Cortex of kidney (tissue), 1 donor: ENCODE data around the gene CXXC5.

Experiments
- DNase-seq: peaks from one replicate; lab custom pipeline; 2025; lab: John Stamatoyannopoulos, UW

Gene CXXC5

DNA sequence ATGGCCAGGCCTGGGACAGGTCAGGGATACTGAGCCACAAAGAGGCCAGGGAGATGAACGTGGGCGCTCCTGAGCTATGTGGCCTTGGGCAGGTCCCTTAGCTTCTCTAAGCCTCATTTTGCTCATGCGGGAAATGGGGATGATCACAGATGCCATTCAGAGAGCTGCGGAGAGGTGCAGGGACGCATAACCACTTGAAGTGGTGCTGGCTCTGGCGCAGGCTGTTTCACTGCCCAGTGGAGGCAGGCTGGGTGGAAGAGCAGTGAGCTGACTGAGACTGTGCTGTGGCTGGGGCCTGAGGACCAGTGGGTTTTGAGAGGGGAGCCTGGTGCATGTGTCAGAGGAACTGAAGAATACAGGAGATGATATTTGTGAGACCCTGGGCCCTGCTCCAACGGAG is 18.4 kb downstream of the CXXC5 start:
- no peak for DNase-seq

DNA sequence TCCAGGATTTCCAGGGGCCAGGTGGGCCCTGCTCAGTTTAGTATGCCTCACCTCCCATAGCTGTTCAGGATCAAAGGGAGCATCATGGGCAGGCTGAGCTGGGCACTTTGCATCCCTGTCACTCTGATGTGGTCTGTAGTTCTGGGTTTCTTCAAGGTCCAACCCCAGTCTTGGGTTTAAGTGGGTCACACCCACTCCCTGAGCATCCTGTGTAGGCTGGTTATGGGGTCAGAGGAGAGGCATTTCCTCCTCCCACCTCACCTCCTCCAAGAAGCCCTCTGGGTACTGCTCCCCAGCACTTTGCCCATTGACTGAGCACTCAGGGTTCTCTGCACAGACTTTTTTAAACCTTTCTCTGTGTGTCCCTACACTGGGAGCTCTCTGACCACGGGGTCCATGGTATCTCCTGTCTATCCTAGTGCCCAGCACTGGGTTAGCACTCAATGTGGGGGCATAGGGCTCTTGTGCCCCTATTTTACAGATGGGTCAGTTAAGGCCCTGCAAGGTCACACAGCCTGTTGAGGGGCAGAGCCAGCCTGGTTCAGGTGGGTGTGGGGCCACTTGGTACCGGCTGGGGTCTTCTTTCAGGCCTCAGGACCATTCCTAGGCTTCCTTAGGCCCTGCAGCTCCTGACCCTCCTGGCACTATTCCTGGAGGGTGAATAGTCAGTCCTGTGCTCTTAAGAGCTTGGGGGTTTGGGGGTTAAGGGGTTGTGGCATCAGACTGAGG is 19.0 kb downstream of the CXXC5 start:
- no peak for DNase-seq

DNA sequence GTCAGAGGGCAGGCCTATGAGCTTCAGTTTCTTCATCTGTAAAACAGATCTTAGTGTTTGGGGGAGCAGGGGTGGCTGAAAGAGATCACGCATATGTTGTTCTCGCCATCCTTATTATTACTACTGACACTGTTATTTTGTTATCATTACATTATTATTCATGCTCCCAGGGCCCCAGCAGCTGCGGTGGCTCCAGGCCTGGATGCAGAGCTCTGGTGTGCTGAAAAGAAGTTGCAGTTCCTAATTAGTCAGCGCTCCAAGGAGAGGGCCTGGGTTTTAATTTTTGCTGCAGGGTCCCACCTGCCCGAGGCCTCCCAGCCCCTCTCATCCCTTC is 19.5 kb downstream of the CXXC5 start:
- DNase-seq = no peak

DNA sequence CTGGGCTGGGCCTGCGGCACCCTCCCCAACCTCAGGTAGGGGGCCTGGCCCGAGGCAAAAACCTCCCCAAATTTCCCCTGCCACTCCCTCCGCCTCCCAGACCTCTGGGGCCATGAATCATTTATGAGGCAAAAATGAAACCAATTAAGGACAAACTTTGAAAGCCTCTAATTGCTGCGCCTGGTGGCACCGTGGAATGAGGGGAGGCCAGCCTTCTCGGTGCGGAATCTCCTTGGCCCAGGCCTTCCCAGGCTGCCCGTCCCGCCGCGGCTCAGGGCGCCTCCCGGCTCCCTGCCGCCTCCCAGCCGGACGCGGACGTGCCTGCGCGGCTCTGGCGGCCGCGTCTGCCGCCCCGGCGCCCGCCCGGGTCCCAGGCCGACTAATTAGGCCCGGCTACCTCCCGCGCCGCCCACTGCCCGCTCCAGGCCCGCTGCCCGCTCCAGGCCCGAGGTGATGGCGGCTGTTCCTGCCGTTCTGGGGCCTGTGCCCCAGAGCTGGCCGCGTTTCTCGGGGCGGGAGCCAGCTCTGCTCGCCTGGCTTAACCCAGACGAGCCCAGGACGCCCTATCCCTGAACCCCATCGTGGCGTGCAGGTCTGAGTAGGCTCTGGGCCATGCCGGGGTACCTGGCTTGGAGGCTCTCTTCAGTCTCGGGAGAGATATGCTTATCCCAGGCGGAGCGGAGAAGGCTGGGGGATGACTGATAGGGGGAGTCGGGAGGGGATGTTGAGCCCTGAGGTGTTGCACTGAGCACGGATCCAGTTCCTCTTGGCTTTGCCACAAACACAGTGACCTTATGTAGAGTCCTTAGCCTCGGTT is 20.1 kb downstream of the CXXC5 start:
- no peak for DNase-seq

DNA sequence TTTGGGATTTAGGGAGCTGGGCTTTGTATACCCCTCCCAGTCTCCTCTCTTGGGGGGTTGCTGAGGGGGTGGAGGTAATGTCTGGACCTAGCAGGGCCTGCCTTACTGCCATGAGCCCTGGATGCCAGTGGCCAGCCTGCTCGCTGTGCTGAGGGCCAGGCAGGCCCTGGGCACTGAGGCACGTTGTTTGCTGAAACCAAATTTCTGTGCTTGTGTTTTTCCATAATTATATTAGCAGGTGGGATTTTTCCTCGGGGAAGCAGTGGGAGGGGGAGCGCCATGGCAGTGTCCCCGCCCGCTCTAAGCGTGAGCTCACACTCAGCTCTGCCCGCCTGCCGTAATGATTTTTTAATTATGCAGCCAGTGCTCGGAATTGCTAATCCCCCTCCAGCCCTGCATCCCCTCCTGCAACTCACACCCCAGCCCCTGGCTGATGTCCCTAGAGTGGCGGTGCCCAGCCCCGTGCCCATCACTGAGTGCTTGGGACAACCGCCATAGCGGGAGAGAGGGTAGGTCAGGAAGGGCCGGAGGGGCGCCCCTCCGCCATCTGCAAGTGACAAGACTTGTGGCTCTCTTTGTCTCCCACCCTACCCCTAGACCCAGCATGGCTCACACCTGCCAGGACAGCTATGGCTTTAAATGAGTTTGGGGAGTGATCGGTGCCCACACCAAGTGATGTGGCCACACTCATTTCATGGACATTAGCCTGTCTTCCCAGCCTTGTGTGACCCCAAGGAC is 20.9 kb downstream of the CXXC5 start:
- no peak for DNase-seq

DNA sequence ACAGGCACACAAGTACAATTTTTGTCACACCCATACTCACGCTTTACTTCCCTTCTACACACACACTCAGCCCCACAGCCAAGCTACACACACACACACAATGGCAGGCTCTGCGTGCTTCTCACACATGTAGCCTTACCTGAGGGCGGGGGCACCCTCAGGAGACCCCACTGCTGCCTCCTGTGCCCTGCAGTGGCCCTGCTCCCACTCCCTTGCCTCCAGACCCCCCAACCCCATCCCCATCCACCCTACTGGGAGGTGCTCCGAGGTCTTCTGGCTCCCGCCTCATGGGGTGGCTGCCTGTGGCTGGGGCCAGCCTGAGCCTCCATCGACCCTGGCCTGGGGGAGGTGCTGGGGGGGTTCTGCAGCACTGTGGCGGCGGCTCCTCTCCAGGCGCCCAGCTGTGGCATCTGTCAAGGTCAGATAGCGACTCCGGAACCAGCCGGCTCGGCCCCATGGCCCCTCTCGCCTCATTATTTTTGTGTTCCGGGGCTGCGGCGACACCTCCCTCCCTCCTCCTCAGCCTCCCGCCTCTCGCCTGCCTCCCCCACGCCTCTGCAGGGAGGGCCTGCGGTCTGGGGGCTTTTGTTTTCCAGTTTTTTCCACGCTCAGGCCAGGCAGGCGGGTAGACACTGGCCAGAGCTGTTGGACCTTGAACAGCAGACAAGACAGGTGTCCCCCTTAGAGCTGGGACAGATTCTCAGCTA is 21.7 kb downstream of the CXXC5 start:
- no peak for DNase-seq

DNA sequence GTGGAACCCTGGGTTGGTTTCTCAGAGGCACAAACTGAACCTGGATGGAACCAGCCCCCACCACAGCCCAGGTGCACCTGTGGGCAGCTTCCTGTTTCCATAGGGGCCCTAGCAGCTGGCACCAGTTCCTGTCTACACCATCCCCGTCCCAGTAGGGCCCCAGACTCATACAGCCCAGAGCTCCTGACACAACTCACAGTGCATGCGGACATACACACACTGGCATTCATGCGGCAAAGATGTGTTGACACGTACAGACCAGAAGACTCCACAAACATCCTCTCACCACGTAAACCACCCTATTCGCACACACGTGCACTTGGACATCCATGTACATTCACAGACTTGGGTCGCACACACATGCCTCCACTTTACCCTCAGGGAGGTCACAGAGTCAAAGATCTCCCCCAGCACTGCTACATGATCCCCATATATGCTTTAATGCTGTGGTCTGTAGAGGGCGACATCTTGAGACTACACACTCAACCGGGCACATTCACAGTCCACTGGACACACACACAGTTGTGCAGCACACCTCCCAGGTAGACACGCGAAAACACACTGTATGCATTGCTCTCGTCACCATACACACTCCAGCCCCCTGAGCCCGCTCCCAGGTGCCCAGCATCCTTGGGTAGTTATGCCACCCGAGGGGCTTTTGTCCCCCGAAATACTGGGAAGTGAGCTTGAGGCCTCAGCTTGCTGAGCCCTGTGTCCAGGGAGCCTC is 22.4 kb downstream of the CXXC5 start:
- no peak for DNase-seq

DNA sequence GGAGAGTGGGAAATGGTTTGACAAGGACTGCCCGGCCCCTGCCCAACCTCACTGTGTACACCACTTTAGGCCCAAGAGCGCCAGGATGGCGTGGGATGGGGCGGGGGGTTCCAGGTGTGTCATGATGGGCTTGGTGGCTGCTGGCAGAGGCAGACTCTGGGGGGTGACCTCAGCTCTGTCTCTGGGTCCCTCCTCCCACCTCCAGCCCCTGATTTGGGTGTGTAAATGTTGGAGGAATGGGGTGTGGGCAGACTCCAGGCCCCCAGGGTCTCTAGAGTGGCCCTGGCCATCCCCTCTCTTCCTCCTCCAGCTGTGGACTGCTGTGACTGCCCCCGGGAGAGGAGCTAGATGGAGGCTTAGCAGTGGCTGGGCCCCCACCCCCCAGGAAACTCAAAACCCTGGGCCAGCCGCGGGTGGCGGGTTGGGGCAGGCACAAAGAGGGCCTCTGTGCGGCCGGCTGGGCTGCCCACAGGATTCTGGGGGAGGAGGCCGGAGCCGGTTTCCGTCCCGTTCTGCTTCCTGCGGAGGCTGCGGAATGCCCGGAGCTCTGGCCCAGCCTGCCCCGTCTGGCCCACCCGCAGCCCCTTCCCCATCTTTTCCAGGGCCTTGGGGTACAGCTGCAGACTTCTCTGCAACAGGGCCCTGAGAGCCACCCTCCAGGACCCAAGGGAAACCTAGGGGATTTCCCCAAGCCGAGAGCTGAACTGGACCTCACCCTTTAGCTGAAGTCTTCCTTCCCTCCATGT is 23.1 kb downstream of the CXXC5 start:
- DNase-seq = no peak

DNA sequence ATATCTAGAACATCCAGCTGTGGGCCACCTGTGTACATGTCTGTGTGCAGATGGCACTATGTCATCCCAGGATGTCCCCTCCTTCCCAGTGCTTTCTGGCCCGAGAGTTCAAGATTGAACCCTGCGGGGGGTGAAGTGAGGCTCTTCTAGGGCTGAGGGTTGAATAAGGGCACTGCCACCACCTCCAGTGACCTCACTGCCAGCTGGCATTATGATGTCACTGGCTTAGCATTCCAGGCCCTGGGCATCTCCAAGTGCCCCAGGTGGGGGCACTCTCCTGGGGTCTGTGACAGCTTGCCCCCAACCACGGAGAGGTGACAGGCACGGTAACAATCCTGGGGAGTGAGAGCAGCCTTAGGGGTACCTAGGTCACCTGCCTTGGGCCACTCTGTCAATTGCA is 27.1 kb downstream of the CXXC5 start:
- no peak for DNase-seq

DNA sequence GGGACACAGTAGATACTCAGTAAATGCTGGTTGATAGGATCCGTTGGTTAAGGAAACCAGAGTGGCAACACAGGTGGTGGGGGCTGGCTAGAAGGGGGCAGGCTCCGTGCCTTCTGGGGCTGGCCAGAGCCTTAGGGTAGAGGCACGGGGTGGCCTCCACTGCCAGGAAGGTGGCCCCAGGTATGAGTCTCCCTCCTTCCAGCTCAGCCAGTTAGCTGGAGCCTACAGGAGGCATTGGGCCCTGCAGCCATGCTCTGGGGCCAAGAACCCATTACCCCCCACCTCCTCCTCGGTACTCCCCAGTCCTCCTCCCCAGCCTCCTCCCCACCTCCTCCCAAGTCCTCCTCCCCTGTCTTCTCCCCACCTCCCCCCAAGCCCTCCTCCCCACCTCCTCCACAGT is 27.7 kb downstream of the CXXC5 start:
- DNase-seq = no peak

DNA sequence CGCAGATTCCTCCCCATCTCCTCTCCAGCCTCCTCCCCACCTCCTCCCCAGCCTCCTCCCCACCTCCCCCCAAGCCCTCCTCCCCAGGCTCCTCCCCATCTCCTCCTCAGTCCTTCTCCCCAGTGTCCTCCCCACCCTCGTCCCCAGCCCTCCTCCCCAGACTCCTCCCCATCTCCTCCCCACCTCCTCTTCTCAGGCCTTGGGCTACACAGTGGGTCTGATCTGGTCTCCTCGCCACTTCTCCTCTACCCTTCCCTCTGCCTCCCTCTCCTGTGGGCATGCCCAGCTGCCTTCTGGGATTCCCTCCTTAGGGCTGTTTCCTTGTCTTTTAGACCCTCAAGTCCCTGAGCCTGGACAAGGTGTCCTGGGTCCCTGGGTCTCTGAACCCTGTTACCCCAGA is 28.3 kb downstream of the CXXC5 start:
- no peak for DNase-seq

DNA sequence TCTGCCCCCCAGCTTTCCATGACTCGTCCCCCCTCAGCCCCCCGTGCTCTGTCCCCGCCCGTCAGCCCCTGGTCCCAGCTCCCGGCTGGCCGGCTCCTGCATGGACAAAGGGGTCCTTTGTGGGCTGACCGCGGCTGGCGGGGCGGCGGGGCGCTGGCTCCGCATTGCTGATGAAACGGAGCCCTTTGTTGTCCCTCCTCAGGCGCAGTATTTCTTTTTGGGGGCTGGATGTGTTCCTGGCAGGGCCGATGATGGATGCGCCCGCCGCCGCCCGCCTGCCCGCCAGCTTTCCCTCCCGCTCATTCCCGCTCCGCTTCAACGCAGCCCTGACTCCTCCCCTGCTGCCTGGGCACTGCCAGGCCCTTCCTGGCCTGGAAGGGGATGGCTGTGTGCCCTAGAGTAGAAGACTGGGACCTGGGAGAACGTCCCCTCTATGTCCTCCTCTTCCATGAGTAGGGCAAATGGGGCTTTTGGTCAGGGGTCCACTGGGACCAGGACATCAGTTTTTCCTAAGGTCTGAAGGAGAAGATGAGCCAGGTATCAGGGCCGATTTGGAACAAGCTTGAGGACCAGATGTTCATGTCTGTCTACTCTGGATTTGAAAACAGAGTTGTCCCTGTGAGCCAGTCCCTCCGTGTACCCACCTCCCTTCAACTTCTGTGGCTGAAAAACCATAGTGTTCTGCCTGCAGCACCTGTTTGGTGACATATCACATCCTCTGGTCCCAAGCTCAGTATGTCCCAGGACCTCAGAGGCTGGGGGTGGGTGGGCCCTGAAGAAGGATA is 29.0 kb downstream of the CXXC5 start:
- DNase-seq = no peak

DNA sequence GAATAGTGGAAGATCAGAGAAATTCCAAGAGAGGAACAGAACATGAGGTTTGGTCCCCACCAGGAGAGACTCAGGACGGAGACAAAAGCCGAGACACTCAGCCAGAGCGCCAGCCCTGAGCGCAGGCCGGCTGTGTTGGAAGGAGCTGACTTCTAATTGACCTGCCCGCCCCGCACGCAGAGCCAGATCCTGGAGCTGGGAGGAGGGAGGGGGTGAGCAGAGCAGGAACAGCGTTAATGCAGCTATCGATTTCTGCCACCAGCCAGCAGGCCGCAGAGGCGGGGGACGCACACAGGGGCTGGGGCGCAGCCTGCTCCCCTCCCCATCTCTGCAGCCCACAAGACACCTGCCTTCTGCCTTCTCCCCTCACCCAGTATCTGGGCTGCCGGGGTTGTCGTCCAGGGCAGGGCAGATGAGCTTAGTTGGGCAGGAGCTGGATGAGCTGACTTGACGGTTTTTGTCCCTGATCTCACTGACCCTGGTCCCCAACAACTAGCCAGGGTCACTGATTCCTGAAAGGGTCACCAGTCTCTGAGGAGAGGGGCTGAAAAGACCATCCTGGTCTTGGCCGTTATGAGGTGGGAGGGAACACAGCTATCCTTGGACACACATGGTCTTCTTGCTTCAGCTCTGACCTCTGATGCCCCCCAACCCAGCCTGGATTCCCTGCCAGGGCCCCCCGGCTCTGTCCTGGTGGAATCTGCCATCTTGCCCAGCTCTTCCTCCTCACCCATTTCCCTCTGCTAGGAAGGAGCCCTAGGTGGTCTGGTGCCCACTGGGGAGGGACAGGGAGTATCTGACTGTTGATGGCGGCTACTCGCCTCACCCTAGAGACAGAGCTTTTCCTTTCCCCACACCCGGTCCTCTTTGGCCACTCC is 29.8 kb downstream of the CXXC5 start:
- DNase-seq = no peak

DNA sequence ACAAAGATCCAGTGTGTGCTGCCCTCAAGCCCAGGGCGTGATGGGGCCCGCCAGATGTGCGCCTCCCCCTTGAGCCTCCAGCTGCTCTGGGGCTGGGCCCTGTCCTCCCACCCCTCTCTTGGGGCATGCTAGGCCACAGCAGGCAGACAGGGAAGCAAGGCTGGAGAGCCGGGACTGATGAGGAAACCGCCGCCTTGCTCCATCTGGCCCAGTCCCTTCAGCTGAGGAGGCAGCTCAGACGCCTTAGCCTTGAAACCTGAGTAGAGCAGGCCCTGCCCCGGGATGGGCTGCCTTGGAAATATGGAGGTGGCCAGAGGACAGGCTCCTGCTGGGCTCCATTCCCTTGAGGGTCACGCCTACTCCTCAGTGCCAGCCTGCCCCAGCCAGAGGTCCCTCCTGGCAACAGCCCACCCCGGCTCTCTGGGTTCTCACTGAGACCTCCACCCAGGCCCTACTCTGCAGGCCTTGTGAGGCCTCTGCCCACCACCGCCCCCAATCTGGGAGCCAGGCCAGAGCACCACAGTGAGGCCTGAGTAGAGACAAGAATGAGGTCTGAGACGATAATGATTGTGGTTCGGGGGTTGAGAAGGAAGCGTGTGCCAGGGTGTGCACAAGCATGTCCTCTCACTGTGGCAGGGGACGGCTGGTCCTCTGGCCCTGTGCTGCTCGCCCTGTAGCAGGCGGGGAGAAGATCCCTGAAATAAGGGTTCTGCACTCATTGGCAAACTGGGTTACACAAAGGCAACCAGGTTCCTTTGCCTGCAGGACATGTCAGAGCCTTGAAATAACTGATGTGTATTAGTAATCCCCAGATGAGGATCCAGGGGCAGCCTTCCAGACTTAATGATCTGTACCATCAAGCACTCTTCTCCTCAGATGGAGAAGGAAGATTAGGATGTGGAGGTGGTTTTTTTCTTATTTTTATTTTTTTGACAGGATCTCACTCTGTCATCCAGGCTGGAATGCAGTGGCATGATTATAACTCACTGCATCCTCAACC is 30.9 kb downstream of the CXXC5 start:
- DNase-seq = no peak

DNA sequence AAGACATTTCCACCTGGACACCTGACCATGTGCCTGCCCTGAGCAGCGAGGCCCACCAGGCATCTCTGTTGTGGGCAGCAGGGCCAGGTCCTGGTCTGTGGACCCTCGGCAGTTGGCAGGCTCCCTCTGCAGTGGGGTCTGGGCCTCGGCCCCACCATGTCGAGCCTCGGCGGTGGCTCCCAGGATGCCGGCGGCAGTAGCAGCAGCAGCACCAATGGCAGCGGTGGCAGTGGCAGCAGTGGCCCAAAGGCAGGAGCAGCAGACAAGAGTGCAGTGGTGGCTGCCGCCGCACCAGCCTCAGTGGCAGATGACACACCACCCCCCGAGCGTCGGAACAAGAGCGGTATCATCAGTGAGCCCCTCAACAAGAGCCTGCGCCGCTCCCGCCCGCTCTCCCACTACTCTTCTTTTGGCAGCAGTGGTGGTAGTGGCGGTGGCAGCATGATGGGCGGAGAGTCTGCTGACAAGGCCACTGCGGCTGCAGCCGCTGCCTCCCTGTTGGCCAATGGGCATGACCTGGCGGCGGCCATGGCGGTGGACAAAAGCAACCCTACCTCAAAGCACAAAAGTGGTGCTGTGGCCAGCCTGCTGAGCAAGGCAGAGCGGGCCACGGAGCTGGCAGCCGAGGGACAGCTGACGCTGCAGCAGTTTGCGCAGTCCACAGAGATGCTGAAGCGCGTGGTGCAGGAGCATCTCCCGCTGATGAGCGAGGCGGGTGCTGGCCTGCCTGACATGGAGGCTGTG is 32.4 kb downstream of the CXXC5 start:
- no peak for DNase-seq

DNA sequence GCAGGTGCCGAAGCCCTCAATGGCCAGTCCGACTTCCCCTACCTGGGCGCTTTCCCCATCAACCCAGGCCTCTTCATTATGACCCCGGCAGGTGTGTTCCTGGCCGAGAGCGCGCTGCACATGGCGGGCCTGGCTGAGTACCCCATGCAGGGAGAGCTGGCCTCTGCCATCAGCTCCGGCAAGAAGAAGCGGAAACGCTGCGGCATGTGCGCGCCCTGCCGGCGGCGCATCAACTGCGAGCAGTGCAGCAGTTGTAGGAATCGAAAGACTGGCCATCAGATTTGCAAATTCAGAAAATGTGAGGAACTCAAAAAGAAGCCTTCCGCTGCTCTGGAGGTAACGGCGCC is 32.9 kb downstream of the CXXC5 start:
- no peak for DNase-seq

DNA sequence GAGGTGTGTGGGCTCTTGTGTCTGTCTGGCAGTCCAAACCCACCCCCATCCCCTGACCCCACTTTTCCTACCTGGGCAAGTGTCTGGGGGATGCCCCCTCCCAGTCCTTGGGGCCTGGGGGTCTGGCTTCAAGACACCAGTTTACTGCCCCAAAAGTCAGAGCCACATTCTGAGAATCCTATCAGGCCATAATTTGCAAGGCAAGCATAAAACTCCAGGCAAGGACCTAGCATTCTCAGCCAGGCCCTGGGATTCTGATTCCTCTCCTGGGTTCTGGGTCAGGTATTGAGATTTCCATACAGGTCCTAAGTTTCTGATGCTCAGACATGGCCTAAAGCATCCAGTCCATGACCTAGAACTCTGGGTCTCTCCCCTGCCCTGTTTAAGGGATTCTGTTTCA is 33.3 kb downstream of the CXXC5 start:
- no peak for DNase-seq
